SK-N-MC (cell line): Measurements from ENCODE around the gene ABLIM3.
A peak's percentile ranks its signal among the peaks of the same experiment; 100 is the strongest.

Source experiments
- DNase-seq: peaks from one replicate; pipeline ENCODE4 v3.0.0-alpha.2; 2011; ENCODE audit warnings: low read depth, low spot score
- H3K27ac ChIP-seq: fragments of 200-600 bp; sonication (generic); 2 replicates; pipeline ENCODE4 v1.5.1; 2016; ENCODE audit warnings: mixed run types
- H3K36me3 ChIP-seq: fragments of 200-600 bp; sonication (generic); 2 replicates; pipeline ENCODE4 v1.6.1; 2017; ENCODE audit warnings: antibody characterized with exemption, low read length, mixed read lengths; ENCODE audit not compliant: insufficient read depth
- H3K4me3 ChIP-seq: fragments of 200-600 bp; sonication (generic); 2 replicates; pipeline ENCODE4 v1.5.1; 2016
- H3K9ac ChIP-seq: fragments of 200-600 bp; sonication (generic); 2 replicates; pipeline ENCODE4 v1.8.0; 2017; ENCODE audit warnings: mixed run types, mixed read lengths; ENCODE audit not compliant: insufficient read length
- H3K9me3 ChIP-seq: fragments of 200-600 bp; sonication (generic); 2 replicates; pipeline ENCODE4 v1.6.1; 2017; ENCODE audit warnings: low read depth, mild to moderate bottlenecking, antibody characterized with exemption, low read length, moderate library complexity, mixed read lengths
- EZH2 ChIP-seq: fragments of 200-600 bp; sonication (generic); IDR thresholded peaks from one replicate; pipeline ENCODE4 v1.6.1; 2017; ENCODE audit warnings: antibody characterized with exemption
- FOXP2 ChIP-seq: optimal IDR thresholded peaks from 2 replicates; pipeline ENCODE3; 2011; ENCODE audit warnings: mild to moderate bottlenecking, moderate library complexity; ENCODE audit not compliant: insufficient read depth; ENCODE audit errors: extremely low read length, control extremely low read depth
- POLR2AphosphoS5 ChIP-seq: IDR thresholded peaks from 2 replicates; pipeline ENCODE4 v1.6.1; 2012; ENCODE audit warnings: mild to moderate bottlenecking, low read depth, low read length, borderline replicate concordance

Gene ABLIM3

GRCh38 chr5:149114403-149115312 lies 26.6 kb upstream of the ABLIM3 start:
- DNase-seq, result peak; percentile 10
- no peak for TF ChIP-seq EZH2
- TF ChIP-seq POLR2AphosphoS5, result no peak
- TF ChIP-seq FOXP2, result no peak
- Histone ChIP-seq H3K4me3 (no peak overlapping the region), H3K9ac (no peak overlapping the region), H3K36me3 (no peaks in the 10 kb centered on the region), H3K27ac (no peak overlapping the region), H3K9me3 (no peaks in the 10 kb centered on the region)

DNA sequence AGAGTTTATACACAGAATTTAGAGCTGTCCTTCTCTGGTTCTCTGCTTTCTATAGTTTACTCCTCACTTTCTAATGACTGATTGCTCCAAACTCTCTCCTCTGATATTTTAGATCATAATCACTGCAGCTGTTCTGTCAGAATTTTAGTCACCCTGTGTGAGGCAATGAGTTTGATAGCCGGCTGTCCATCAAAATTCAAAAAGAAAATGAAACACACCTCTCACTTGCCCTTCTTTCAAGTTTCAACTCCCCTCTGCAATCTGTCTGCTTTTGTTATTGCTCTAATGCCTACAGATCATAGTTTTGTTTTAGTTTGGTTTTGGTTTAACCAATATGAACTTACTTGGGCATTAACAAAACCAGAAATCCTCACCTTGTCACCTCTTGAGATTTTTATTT lies 23.3 kb upstream of the ABLIM3 start:
- Histone ChIP-seq H3K27ac (no peak overlapping the region), H3K4me3 (no peak overlapping the region), H3K9me3 (no peaks in the 10 kb centered on the region), H3K36me3 (no peaks in the 10 kb centered on the region), H3K9ac (no peak overlapping the region)
- no peak for DNase-seq
- TF ChIP-seq POLR2AphosphoS5 (no peak), FOXP2 (no peak), EZH2 (no peak)

DNA sequence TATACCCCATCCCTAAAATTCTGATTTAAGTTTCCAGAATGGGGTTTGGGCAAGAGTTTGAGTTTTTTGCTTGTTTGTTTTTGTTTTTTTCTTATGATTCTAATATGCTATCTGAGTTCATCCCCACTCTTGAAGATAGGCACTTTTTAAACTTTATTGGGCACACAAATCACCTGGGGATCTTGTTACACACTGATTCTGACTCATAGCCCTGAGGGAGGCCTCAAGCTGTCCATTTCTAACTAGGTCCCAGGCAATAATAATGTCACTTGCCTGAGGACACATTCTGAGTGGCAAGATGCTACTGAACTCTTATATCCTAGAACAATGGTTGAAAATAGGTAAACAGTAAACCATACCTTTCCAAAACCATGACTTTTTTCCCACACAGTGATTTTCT lies 22.8 kb upstream of the ABLIM3 start:
- Histone ChIP-seq H3K36me3 (no peaks in the 10 kb centered on the region), H3K4me3 (no peak overlapping the region), H3K9ac (no peak overlapping the region), H3K27ac (no peak overlapping the region), H3K9me3 (no peaks in the 10 kb centered on the region)
- no peak for DNase-seq
- no peak for TF ChIP-seq EZH2
- no peak for TF ChIP-seq FOXP2
- no peak for TF ChIP-seq POLR2AphosphoS5

DNA sequence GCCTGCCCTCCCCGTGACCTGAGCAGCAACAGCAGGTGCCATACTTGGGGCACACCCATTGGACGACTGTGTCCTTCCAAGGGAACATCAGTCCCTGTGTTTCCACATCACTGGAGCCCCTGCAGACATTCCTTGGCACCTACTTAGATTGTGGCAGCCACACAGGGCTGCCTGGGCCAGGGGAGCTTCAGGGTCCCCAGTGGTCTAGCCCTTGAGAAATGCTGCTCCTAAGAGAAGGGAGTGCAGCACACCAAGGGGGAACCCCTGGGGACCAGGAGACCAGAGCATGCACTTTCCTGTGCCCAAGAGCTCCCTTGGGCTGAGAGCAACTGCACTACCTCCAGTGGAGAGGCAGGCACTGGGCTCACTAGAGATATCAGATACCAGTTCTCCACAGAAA lies 20.1 kb upstream of the ABLIM3 start:
- Histone ChIP-seq H3K4me3 (no peak overlapping the region), H3K9ac (no peak overlapping the region)

GRCh38 chr5:149123211-149123610 lies 18.1 kb upstream of the ABLIM3 start:
- Histone ChIP-seq H3K36me3 (no peaks in the 10 kb centered on the region), H3K4me3 (no peak overlapping the region), H3K27ac (no peak overlapping the region), H3K9me3 (no peaks in the 10 kb centered on the region), H3K9ac (no peak overlapping the region)
- no peak for DNase-seq
- TF ChIP-seq FOXP2 (no peak), EZH2 (no peak), POLR2AphosphoS5 (no peak)

More for the DNA sequence above, 20.1 kb upstream of the ABLIM3 start:
- H3K36me3 ChIP-seq, result no peaks in the 10 kb centered on the region
- TF ChIP-seq EZH2 (no peak), FOXP2 (no peak), POLR2AphosphoS5 (no peak)
- no peak overlapping the region for H3K27ac ChIP-seq
- H3K9me3 ChIP-seq, result no peaks in the 10 kb centered on the region
- no peak for DNase-seq

- Histone ChIP-seq H3K4me3 (no peak overlapping the region), H3K36me3 (no peaks in the 10 kb centered on the region), H3K9me3 (no peaks in the 10 kb centered on the region), H3K9ac (no peak overlapping the region), H3K27ac (no peak overlapping the region)
- TF ChIP-seq FOXP2 (no peak), EZH2 (no peak), POLR2AphosphoS5 (no peak)
- no peak for DNase-seq
Measured at GRCh38 chr5:149125386-149125891, 15.9 kb upstream of the ABLIM3 start.

DNA sequence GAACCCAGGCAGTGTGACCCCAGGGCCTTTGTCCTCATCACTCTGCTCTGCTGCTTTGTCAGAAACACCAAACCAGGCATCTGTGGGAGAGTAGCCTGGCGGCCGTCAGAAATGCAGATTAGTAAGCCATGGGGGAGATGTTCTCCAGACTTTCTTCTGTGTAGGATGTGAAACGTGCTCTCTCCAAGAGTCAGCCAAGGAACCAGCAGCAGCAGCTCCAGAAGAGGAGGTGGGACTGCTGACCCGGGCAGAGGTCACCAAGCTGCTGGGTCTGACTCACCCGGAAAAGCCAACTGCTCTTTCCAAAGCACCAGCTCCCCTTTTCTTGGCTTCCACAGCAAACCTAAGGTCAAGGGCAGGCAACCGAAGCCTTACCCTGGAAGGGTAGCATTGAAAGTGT lies 14.4 kb upstream of the ABLIM3 start:
- no peak for DNase-seq
- Histone ChIP-seq H3K4me3 (no peak overlapping the region), H3K36me3 (no peaks in the 10 kb centered on the region), H3K9ac (no peak overlapping the region), H3K27ac (no peak overlapping the region), H3K9me3 (no peaks in the 10 kb centered on the region)
- TF ChIP-seq EZH2, result no peak
- TF ChIP-seq FOXP2, result no peak

- Histone ChIP-seq H3K4me3 (no peak overlapping the region), H3K36me3 (no peaks in the 10 kb centered on the region), H3K9ac (no peak overlapping the region), H3K27ac (no peak overlapping the region), H3K9me3 (no peaks in the 10 kb centered on the region)
- TF ChIP-seq FOXP2 (no peak), EZH2 (no peak)
- DNase-seq, result no peak
Measured at GRCh38 chr5:149127394-149127955, 13.8 kb upstream of the ABLIM3 start.
